Choroid plexus epithelial cell (primary cell): ENCODE results near the gene SLC39A7.

Experiments
- DNase-seq: peaks from one replicate; pipeline ENCODE4 v3.0.0-alpha.2; 2010; ENCODE audit warnings: low read depth
- H3K4me3 ChIP-seq: 2 replicates; pipeline ENCODE4 v1.5.1; 2011; ENCODE audit warnings: low read depth, mild to moderate bottlenecking, control low read depth, low read length, moderate library complexity
- CTCF ChIP-seq: conservative IDR thresholded peaks from 2 replicates; pipeline ENCODE4 v1.5.1; 2011; ENCODE audit warnings: low read depth, mild to moderate bottlenecking, control low read depth, inconsistent platforms, low read length, moderate library complexity

SLC39A7 gene

GRCh38 chr6:33183071-33183683 is 17.5 kb upstream of the SLC39A7 start:
- no peak overlapping the region for H3K4me3 ChIP-seq
- no peak for TF ChIP-seq CTCF
- DNase-seq: no peak

DNA sequence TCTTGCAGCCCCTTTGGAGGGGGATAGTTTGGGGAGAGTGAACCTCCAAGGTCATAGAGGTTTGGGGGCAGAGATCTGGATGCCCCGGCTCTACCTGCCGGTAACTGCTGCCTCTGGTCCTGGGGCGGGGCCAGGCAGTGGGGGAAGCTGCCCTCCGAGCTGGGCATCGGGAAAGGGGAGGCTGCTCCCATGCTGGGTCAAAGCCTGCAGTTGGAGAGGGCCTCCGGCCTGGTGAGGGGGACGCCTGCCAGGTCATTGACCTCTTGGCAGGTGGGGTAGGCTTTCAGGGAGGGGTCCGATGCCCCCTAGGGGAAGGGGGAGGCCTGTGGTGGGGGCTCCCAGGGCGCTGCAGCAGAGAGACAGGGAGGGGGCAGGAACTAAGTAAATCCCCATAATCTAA is 15.5 kb upstream of the SLC39A7 start:
- H3K4me3 ChIP-seq: no peak overlapping the region
- no peak for TF ChIP-seq CTCF
- DNase-seq: no peak

GRCh38 chr6:33185654-33186187 is 14.9 kb upstream of the SLC39A7 start:
- TF ChIP-seq CTCF: no peak
- DNase-seq: no peak
- no peak overlapping the region for H3K4me3 ChIP-seq

DNA sequence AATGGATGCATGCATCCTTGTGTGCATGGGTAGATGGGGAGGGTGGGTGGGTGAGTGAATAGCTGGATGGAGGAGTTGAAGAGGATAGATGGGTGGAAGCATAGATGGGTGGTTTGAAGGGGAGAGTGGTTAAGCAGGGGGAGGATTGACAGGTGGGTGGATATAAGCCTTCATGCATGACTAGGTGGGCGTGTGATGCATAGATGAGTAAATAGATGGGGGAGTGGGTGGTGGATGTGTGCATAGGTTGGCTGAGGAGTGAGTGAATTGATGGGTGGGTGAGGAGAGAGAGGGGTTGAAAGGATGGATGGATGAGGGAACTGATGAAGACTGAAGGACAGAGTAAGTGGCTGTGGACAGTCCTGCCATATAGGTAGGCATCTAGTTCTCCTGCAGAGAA is 12.9 kb upstream of the SLC39A7 start:
- no peak for TF ChIP-seq CTCF

DNA sequence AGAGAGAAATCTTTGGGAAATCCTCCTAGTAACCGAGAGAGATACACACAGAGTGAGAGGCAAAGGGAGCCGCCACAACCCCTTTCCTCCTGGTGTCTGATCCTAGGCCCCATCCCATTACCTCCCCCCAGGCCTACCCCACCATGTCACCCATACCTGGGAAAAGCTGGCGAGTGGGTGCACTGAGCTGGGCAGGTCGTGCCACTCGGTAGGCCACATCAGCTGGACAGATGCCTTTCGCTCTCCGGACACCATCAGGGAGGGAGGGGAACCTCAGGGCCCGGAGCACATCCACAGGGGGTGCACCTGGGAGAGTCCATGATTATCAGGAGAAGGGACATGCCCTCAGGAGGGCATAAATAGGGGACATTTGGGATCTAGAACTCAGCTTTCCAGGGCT is 11.5 kb upstream of the SLC39A7 start:
- DNase-seq: no peak
- no peak overlapping the region for H3K4me3 ChIP-seq
- TF ChIP-seq CTCF: no peak

More for the DNA sequence above, 12.9 kb upstream of the SLC39A7 start:
- H3K4me3 ChIP-seq: no peak overlapping the region
- no peak for DNase-seq

DNA sequence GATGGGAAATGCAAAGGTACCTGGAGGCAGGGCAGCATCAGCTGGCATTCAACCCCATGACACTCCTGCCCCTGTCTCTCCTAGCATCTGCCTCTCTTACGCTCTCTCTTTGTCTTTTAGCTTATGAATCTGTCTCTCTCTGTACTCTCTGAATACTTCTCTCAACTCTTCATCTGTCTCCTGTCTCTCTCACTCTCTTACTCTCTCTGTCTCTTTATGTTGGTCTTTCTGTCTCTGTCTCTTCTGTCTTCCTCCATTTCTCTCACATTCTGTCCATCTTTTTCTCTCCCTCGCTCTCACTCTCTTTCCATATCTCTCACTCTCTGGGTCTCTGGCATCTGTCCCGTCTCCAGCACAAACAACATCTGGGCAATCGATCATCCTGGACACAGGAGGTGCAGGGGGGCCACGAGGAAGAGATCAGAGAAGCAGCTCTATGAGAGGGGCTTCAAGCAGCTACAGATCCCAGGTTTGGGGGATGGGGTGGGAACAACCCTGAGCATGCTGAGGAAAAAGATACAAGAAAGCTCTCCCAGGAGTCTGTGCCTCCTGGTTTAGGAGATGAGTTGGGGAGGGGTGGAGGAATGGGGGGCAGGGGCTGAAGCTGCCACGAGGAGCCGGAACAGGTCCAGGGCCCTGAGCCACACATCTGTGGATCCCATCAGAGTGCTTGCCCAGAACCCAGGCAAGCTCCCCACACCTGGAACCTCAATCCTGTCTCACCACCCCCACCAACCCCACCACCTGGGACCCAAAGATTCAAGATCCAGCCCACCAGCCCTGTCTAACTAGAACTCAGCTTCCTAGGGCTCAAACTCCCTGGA is 10.8 kb upstream of the SLC39A7 start:
- no peak for TF ChIP-seq CTCF
- no peak overlapping the region for H3K4me3 ChIP-seq
- no peak for DNase-seq
